SH-SY5Y (cell line): ENCODE data around the gene C10orf90.

Experiments used
- GATA2 ChIP-seq: IDR thresholded peaks from 2 replicates; pipeline ENCODE4 v1.6.1; 2011; ENCODE audit warnings: mild to moderate bottlenecking, low read depth, low read length
- GATA3 ChIP-seq: IDR thresholded peaks from 2 replicates; pipeline ENCODE4 v1.6.1; 2011; ENCODE audit warnings: low read depth, mild to moderate bottlenecking, low read length, moderate library complexity

Gene C10orf90

DNA sequence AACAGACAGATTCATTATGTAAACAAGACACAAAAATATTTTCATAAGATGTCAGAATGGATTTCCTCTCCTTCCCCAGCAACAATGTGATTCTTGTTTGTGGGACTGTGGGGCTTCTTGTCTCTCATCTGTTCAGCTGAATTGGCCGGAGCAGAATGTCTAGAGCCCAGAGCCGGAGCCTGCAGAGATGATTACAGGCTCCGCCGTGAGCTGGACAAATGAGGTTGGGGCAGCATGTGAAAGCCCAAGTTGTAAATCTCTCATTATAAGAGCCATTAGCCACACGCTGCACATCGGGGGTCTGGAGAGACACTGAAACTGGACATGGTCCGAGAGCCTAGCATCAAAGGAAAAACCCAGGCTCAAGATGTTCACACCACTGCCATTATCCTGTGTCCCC lies 145.2 kb downstream of the C10orf90 start:
- TF ChIP-seq GATA2 (no peak), GATA3 (no peak)

GRCh38 chr10:126524526-126524925 lies 146.0 kb downstream of the C10orf90 start:
- TF ChIP-seq GATA2 (no peak), GATA3 (no peak)

GRCh38 chr10:126523071-126523470 lies 147.4 kb downstream of the C10orf90 start:
- no peak for TF ChIP-seq GATA3
- TF ChIP-seq GATA2 = no peak

GRCh38 chr10:126521399-126521798 lies 149.1 kb downstream of the C10orf90 start:
- no peak for TF ChIP-seq GATA2
- TF ChIP-seq GATA3 = no peak

DNA sequence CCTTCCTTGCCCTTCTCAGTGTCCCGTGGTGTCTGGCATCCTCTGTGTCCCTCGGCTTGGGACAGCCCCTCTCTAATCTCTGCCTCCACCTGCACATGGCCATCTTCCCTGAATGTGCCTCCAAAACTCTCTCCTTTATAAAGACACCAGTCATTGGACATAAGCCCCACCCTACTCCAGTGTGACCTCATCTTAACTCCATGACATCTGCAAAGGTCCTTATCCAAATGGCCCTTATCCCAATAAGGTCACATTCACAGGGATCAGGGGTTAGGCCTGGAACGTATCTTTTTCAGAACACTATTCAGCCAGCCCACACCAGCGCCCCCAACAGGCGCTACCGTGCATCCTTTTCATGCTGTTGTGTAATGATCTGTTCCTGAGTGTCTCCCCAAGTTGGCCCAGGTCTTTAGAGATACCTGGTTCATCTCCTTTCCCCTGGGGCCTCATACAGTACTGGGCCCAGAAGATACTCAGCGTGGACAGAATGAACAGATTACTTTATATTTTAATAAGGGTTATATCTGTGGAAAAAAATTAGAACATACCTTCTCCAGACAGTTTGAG lies 149.7 kb downstream of the C10orf90 start:
- TF ChIP-seq GATA2 (no peak), GATA3 (no peak)

DNA sequence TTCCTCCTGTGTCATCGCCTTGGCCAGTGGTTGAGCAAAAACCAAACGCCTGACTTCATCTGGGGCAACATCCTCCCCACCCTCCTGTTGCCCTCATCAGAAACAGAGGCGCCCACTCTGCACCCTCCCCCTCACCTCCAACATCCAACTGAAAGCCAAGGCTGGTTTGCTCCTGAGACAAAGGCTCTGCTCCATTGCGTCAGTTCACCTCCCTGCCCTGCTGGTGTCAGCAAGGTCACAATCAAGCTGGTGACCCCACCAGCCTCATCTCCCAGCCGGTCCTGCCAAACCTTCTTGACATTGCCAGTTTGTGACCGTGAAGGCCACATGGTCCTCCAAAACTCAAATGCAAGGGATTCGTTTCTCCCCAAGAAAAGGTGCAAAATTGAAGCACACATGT lies 150.5 kb downstream of the C10orf90 start:
- TF ChIP-seq GATA3 (no peak), GATA2 (no peak)

DNA sequence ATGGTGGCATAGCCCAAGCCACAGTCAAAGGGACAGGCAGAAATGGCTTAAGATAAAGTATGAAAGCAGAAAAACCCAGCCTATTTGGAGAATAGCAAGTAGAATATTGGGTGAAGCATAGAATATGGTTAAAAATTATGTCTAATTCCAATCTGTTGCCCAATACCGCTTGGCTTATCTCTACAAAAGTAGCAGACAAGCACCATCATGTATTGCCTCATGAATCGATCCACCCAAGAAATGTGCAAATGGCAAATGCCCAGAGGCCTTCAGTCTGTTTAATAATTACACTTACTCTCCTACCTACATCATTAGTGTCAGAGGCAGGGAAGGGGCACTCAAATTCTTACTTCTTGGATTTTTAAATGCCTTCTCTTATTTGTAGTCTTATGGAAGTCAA lies 151.3 kb downstream of the C10orf90 start:
- TF ChIP-seq GATA3 = no peak
- no peak for TF ChIP-seq GATA2

DNA sequence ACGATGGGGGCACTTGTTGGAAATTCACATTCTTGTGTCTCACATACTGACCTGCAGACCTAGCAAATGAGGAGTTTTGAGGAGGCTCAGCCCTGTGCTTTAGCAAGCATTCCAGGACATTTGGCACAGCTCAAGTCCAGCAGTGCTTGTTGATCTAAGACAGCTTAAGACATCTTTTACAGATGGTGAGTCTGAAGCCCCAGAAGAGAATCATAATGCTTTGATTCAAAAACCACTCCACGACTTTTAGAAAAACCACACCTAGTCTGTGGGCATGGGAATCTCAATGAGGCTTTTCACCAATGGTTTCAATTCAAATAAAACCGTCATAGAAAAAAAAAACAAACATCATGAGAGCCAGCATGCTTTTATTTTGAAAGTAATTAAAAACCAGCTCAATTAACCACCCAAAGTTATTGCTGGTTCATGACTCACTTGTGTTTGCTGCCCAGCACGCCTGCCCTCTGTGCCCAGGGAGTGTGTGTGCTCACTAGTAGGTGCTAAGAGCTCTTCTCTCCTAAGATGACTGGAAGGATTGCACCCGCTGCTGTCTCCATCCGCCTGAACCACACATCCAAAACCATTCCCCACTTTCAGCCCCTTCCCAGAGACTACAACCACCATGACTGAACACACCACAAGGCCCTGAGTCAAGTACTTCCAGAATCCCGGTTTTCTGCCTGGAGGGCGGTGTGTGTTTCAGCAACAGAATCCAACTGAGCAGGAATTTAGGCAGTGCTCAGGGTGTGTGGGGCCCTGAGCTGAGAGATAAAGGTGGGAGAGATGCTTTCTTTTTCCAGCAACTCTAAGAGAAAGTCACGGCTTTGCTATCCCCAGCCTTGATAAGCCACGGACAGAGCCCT lies 152.0 kb downstream of the C10orf90 start:
- no peak for TF ChIP-seq GATA2

DNA sequence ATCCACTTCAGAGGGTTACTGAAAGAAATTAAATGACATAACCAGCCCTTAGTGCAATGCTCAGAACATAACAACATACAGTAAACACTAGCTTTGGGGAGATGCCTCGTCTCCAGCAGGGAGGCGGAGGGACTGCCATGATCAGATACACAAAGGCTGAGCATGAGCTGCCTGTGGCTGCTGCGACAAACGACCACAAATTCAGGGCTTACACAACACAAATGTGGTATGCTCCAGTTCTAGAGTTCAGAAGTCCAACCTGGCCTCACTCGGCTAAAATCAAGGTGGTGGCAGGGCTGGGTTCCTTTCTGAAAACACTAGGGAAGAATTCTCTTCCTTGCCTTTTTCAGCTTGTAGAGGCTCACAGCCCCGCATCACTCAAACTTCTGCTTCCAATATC lies 154.0 kb downstream of the C10orf90 start:
- TF ChIP-seq GATA3 = no peak

GRCh38 chr10:126511917-126512479 lies 158.5 kb downstream of the C10orf90 start:
- TF ChIP-seq GATA2 (no peak), GATA3 (no peak)

GRCh38 chr10:126509182-126509581 lies 161.3 kb downstream of the C10orf90 start:
- TF ChIP-seq GATA3 = no peak
- TF ChIP-seq GATA2 = no peak

GRCh38 chr10:126508535-126509040 lies 161.9 kb downstream of the C10orf90 start:
- TF ChIP-seq GATA2 (no peak), GATA3 (no peak)

DNA sequence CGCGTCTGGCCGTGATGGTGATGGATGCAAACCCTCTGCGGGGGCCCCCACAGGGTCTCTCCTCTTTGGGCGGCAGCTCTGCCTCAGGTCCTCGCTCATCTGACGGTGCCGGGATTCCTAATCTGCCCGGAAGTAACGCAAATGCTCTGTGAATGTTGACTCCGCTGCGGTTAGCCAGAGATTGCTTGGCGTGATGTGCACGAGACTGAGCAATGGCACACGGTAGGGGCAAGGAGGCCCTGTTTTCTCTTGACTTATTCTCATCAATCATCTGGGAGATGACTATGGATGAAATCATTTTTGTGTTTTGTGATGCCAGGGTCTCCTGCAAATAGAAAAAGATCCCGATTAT lies 165.8 kb downstream of the C10orf90 start:
- no peak for TF ChIP-seq GATA2
- TF ChIP-seq GATA3 = no peak

GRCh38 chr10:126504063-126504760 lies 166.3 kb downstream of the C10orf90 start:
- TF ChIP-seq GATA2 (no peak), GATA3 (no peak)

DNA sequence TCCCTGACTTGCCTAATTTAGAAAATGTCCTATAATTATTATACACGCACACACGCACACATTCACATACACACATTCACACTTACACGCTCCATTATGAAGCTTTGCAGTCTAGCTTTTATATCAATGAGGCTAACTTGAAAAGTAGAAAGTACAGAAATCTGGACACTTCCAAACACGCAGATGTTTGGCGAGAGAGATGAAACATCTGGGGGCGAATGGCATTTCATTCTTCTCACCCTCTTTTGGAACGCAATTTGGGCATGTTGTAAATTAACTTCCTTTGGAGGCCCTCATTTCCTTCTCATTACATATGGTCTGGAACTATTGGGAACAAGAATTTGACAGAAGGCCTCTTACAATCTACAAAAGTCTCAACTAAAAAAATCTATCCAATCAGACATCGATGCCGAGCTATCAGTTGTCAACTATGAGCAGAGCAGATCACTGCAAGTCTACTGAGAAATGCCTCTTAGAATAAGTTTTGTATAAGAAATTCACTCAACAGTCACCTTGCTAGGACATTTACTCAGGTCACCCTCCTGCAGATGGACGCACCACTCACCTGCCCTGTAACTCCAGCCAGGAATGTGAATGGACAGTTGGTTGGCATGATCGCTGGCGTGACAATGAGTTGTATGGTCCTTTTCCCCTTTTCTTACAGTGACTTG lies 167.0 kb downstream of the C10orf90 start:
- TF ChIP-seq GATA3 (no peak), GATA2 (no peak)
